DND-41 (cell line): ENCODE data around the gene ABI3BP.

Experiments used
- ATAC-seq: fragments of 200-7000 bp; cut with Tn5 transposase; 3 replicates; pipeline ENCODE4 v1.9.1; 2021; ENCODE audit warnings: low read depth; ENCODE audit not compliant: insufficient read depth
- DNase-seq: peaks from one replicate; pipeline ENCODE4 v3.0.0-alpha.2; 2020
- H2AFZ ChIP-seq: 2 replicates; pipeline ENCODE4 v1.6.0; 2012; ENCODE audit warnings: low read depth, low read length
- H3K27ac ChIP-seq: 2 replicates; pipeline ENCODE4 v1.5.1; 2012; ENCODE audit warnings: low read length, inconsistent platforms
- H3K27me3 ChIP-seq: fragments of 200-600 bp; sonication (generic); 2 replicates; pipeline ENCODE4 v1.6.0; 2012; ENCODE audit warnings: low read length, mild to moderate bottlenecking, inconsistent platforms; ENCODE audit not compliant: insufficient read depth, poor library complexity
- H3K36me3 ChIP-seq: 2 replicates; pipeline ENCODE4 v1.5.1; 2012; ENCODE audit warnings: low read length, inconsistent platforms; ENCODE audit not compliant: insufficient read depth
- H3K4me1 ChIP-seq: 2 replicates; pipeline ENCODE4 v1.5.1; 2012; ENCODE audit warnings: mild to moderate bottlenecking, low read length; ENCODE audit not compliant: insufficient read depth
- H3K4me2 ChIP-seq: 2 replicates; pipeline ENCODE4 v1.6.0; 2012; ENCODE audit warnings: mild to moderate bottlenecking, moderate library complexity, low read length, inconsistent platforms; ENCODE audit not compliant: insufficient read depth
- H3K4me3 ChIP-seq, 2 experiments: fragments of 200-600 bp in 1 of 2; shearing (Covaris generic) in 1 of 2; 2 replicates each; pipeline ENCODE4 v1.5.1; 2012 to 2016; ENCODE audit warnings: inconsistent platforms in 2 of 2, low read length in 2 of 2, mild to moderate bottlenecking in 2 of 2, low read depth in 1 of 2, moderate library complexity in 1 of 2
- H3K79me2 ChIP-seq: 2 replicates; pipeline ENCODE4 v1.6.0; 2012; ENCODE audit warnings: low read length, inconsistent platforms; ENCODE audit not compliant: insufficient read depth
- H3K9ac ChIP-seq: 2 replicates; pipeline ENCODE4 v1.6.0; 2012; ENCODE audit warnings: low read depth, mild to moderate bottlenecking, inconsistent platforms, low read length, moderate library complexity
- H3K9me3 ChIP-seq: 2 replicates; pipeline ENCODE4 v1.5.1; 2012; ENCODE audit warnings: low read length, moderate library complexity, mild to moderate bottlenecking, inconsistent platforms; ENCODE audit not compliant: insufficient read depth, severe bottlenecking
- H4K20me1 ChIP-seq: 2 replicates; pipeline ENCODE4 v1.6.0; 2012; ENCODE audit warnings: low read length; ENCODE audit not compliant: insufficient read depth
- EZH2 ChIP-seq: IDR thresholded peaks from 3 replicates; pipeline ENCODE4 v1.6.1; 2012; ENCODE audit warnings: borderline replicate concordance, low read depth, mild to moderate bottlenecking, moderate library complexity, low read length, inconsistent platforms; ENCODE audit not compliant: severe bottlenecking
- TF ChIP-seq, protein P1 (sequence below): IDR thresholded peaks from 2 replicates; pipeline ENCODE4 v1.5.1; 2012; ENCODE audit warnings: borderline replicate concordance, low read length, moderate library complexity, mild to moderate bottlenecking; ENCODE audit not compliant: poor library complexity, severe bottlenecking; ENCODE audit errors: extremely low read depth

Gene ABI3BP

DNA sequence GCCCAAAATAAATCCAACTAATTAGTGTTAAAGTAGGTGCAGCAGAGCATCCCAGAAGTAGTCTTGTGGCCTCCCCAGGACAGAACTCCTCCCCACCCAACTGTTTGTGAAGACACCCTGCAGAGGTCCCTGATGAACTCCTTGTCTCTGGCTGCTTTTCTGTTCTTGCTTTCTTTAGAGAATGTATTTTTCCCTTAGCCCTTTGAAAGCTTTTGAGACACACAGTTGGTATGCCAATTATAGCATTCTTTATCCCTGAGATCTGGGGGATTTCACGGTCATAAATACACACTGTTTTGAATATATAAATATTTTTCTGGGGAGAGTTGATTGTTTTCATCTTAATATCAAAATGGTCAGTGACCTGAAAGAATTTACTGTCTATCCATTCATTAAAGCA, 274.1 kb downstream of the ABI3BP start:
- H4K20me1 ChIP-seq: peaks cover 47% of the 10 kb centered on the region; the same call in 1 of the 2 replicates
- peaks cover 6% of the 10 kb centered on the region; the same call in 1 of the 2 replicates for H3K4me1 ChIP-seq
- peaks cover 93% of the 10 kb centered on the region for H3K36me3 ChIP-seq
- H2AFZ ChIP-seq: no peak overlapping the region
- H3K9ac ChIP-seq: no peak overlapping the region
- H3K4me3 ChIP-seq: no peak overlapping the region
- H3K27me3 ChIP-seq: no peaks in the 10 kb centered on the region
- peaks cover 98% of the 10 kb centered on the region for H3K79me2 ChIP-seq
- TF ChIP-seq, protein P1, sequence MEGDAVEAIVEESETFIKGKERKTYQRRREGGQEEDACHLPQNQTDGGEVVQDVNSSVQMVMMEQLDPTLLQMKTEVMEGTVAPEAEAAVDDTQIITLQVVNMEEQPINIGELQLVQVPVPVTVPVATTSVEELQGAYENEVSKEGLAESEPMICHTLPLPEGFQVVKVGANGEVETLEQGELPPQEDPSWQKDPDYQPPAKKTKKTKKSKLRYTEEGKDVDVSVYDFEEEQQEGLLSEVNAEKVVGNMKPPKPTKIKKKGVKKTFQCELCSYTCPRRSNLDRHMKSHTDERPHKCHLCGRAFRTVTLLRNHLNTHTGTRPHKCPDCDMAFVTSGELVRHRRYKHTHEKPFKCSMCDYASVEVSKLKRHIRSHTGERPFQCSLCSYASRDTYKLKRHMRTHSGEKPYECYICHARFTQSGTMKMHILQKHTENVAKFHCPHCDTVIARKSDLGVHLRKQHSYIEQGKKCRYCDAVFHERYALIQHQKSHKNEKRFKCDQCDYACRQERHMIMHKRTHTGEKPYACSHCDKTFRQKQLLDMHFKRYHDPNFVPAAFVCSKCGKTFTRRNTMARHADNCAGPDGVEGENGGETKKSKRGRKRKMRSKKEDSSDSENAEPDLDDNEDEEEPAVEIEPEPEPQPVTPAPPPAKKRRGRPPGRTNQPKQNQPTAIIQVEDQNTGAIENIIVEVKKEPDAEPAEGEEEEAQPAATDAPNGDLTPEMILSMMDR: no peak
- no peak for TF ChIP-seq EZH2
- DNase-seq (no peak), ATAC-seq (no peak)
- H3K27ac ChIP-seq: no peak overlapping the region
- no peaks in the 10 kb centered on the region for H3K9me3 ChIP-seq
- H3K4me2 ChIP-seq: no peak overlapping the region

DNA sequence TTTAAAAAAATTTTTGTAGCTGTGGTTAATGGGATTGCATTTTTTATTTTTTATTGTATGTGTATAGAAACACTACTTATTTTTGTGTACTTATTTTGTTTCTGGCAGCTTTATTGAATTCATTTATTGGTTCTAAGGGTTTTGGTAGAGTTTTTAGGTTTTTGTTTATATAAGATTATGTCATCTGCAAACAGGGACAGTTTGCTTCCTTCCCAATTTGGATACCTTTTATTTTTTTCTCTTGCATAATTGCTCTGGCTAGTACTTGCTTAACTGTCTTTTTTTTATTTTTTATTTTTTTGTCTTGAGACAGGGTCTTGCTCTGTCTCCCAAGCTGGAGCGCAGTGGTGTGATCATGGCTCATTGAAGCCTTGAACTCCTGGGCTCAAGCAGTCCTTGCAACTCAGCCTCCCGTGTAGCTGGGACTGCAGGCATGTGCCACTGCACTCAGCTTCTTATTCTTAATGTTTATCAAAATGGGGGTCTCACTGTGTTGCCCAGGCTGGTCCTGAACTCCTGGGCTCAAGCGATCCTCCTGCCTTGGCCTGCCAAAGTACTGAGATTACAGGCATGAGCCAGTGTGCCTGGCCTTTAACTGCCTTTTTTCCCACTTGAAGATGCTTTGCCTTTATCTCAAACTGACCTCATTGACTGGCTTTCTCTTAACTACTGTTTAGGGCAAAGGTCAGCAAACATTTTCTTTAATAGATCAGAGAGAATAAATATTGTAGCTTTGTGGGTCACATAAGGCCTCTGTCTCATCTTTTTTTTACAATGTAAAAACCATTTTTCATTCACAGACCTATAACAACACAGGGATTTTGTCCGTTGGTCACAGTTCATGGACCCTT, 275.4 kb downstream of the ABI3BP start:
- peaks cover 91% of the 10 kb centered on the region for H3K36me3 ChIP-seq

DNA sequence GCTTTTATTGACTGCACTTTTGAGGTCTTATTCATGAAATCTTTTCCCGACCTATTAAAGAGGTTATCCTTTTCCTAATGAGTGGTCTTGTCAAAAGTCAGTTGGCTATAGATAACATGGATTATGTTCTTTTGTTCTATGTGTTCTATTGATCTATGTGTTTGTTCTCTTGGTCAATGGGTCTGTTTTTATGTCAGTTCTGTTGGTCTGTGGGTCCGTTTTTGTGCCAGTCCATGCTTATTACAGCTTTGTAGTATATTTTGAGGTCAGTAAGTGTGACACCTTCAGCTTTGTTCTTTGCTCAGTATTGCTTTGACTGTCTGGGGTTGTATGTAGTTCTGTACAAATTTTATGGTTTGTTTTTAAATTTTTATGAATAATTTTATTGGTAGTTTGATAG, 276.2 kb downstream of the ABI3BP start:
- no peak overlapping the region for H3K9ac ChIP-seq
- TF ChIP-seq, protein P1: no peak
- TF ChIP-seq EZH2: no peak
- peaks cover 57% of the 10 kb centered on the region; the same call in 1 of the 2 replicates for H4K20me1 ChIP-seq
- H2AFZ ChIP-seq: no peak overlapping the region
- H3K4me2 ChIP-seq: peak overlapping the region; percentile 24; the same call in 1 of the 2 replicates
- peaks cover 85% of the 10 kb centered on the region for H3K36me3 ChIP-seq
- no peak overlapping the region for H3K27ac ChIP-seq
- DNase-seq: no peak
- no peaks in the 10 kb centered on the region for H3K9me3 ChIP-seq
- no peaks in the 10 kb centered on the region for H3K27me3 ChIP-seq
- ATAC-seq: no peak
- no peak overlapping the region; a peak in 1 of 4 replicates for H3K4me3 ChIP-seq
- H3K4me1 ChIP-seq: peaks cover 18% of the 10 kb centered on the region; the same call in 1 of the 2 replicates
- peaks cover 98% of the 10 kb centered on the region for H3K79me2 ChIP-seq

More for the DNA sequence above, 275.4 kb downstream of the ABI3BP start:
- H3K9me3 ChIP-seq: no peaks in the 10 kb centered on the region
- peaks cover 12% of the 10 kb centered on the region; the same call in 1 of the 2 replicates for H3K4me1 ChIP-seq
- no peaks in the 10 kb centered on the region for H3K27me3 ChIP-seq
- no peak overlapping the region for H2AFZ ChIP-seq
- H3K4me2 ChIP-seq: peak overlapping the region; percentile 20; the same call in 1 of the 2 replicates
- no peak for ATAC-seq
- peaks cover 50% of the 10 kb centered on the region; the same call in 1 of the 2 replicates for H4K20me1 ChIP-seq
- no peak overlapping the region for H3K4me3 ChIP-seq
- no peak for DNase-seq
- no peak overlapping the region for H3K27ac ChIP-seq
- H3K79me2 ChIP-seq: peaks cover 98% of the 10 kb centered on the region
- H3K9ac ChIP-seq: no peak overlapping the region
- TF ChIP-seq, protein P1: no peak
- TF ChIP-seq EZH2: no peak
